Measurements from ENCODE around the gene SRA1.

DNA sequence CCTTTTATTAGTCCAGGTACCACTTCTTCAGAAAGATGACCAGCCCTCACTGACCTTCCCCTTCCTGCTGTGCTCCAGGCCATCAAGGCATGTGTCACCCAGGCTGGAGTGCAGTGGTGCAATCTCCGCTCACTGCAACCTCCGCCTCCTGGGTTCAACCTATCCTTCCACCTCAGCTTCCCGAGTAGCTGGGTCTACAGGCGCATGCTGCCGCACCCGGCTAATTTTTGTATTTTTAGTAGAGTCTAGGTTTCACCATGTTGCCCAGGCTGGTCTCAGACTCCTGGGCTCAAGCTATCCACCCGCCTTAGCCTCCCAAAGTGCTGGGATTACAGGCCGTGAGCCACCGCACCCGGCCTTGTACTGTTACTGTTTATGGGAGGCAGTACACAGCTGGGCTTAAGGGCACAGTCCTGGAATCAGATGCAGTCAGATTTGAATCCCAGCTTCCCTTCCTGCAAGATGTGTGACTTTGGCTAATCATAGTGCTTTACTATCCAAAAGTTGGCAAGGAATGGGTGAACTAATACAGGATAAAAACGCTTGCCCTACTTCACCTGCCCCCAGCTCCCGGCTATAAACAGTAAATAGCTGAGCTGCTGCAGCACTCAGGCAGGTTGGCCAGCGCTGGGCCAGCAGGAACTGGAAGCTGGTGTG lies 10.3 kb downstream of the SRA1 start:
- TF ChIP-seq, protein P1, sequence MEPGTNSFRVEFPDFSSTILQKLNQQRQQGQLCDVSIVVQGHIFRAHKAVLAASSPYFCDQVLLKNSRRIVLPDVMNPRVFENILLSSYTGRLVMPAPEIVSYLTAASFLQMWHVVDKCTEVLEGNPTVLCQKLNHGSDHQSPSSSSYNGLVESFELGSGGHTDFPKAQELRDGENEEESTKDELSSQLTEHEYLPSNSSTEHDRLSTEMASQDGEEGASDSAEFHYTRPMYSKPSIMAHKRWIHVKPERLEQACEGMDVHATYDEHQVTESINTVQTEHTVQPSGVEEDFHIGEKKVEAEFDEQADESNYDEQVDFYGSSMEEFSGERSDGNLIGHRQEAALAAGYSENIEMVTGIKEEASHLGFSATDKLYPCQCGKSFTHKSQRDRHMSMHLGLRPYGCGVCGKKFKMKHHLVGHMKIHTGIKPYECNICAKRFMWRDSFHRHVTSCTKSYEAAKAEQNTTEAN (CRISPR knock-in tag; IDR thresholded peaks at IDR 0.05) = no peak
- TF ChIP-seq, protein P2, sequence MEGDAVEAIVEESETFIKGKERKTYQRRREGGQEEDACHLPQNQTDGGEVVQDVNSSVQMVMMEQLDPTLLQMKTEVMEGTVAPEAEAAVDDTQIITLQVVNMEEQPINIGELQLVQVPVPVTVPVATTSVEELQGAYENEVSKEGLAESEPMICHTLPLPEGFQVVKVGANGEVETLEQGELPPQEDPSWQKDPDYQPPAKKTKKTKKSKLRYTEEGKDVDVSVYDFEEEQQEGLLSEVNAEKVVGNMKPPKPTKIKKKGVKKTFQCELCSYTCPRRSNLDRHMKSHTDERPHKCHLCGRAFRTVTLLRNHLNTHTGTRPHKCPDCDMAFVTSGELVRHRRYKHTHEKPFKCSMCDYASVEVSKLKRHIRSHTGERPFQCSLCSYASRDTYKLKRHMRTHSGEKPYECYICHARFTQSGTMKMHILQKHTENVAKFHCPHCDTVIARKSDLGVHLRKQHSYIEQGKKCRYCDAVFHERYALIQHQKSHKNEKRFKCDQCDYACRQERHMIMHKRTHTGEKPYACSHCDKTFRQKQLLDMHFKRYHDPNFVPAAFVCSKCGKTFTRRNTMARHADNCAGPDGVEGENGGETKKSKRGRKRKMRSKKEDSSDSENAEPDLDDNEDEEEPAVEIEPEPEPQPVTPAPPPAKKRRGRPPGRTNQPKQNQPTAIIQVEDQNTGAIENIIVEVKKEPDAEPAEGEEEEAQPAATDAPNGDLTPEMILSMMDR (IDR thresholded peaks at IDR 0.05) = no peak
- TF ChIP-seq NFATC4 (CRISPR knock-in tag; IDR thresholded peaks at IDR 0.05) (no peak), FOXJ3 (CRISPR knock-in tag; IDR thresholded peaks at IDR 0.05; ENCODE audit: borderline replicate concordance) (no peak), SP1 (CRISPR knock-in tag; conservative IDR thresholded peaks at IDR 0.05) (no peak), CREB1 (CRISPR knock-in tag; IDR thresholded peaks at IDR 0.05) (no peak), ESRRA (CRISPR knock-in tag; IDR thresholded peaks at IDR 0.05; ENCODE audit: borderline replicate concordance) (no peak), ZNF232 (CRISPR knock-in tag; IDR thresholded peaks at IDR 0.05) (no peak), TP53 (CRISPR knock-in tag; IDR thresholded peaks at IDR 0.05) (no peak), TEAD4 (CRISPR knock-in tag; IDR thresholded peaks at IDR 0.05) (no peak)
- TF ChIP-seq, protein P3, sequence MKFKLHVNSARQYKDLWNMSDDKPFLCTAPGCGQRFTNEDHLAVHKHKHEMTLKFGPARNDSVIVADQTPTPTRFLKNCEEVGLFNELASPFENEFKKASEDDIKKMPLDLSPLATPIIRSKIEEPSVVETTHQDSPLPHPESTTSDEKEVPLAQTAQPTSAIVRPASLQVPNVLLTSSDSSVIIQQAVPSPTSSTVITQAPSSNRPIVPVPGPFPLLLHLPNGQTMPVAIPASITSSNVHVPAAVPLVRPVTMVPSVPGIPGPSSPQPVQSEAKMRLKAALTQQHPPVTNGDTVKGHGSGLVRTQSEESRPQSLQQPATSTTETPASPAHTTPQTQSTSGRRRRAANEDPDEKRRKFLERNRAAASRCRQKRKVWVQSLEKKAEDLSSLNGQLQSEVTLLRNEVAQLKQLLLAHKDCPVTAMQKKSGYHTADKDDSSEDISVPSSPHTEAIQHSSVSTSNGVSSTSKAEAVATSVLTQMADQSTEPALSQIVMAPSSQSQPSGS (CRISPR knock-in tag; IDR thresholded peaks at IDR 0.05; ENCODE audit: borderline replicate concordance, low read depth) = no peak
- TF ChIP-seq, protein P4, sequence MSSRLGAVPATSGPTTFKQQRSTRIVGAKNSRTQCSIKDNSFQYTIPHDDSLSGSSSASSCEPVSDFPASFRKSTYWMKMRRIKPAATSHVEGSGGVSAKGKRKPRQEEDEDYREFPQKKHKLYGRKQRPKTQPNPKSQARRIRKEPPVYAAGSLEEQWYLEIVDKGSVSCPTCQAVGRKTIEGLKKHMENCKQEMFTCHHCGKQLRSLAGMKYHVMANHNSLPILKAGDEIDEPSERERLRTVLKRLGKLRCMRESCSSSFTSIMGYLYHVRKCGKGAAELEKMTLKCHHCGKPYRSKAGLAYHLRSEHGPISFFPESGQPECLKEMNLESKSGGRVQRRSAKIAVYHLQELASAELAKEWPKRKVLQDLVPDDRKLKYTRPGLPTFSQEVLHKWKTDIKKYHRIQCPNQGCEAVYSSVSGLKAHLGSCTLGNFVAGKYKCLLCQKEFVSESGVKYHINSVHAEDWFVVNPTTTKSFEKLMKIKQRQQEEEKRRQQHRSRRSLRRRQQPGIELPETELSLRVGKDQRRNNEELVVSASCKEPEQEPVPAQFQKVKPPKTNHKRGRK (CRISPR knock-in tag; IDR thresholded peaks at IDR 0.05; ENCODE audit: borderline replicate concordance) = no peak
- TF ChIP-seq, protein P5, sequence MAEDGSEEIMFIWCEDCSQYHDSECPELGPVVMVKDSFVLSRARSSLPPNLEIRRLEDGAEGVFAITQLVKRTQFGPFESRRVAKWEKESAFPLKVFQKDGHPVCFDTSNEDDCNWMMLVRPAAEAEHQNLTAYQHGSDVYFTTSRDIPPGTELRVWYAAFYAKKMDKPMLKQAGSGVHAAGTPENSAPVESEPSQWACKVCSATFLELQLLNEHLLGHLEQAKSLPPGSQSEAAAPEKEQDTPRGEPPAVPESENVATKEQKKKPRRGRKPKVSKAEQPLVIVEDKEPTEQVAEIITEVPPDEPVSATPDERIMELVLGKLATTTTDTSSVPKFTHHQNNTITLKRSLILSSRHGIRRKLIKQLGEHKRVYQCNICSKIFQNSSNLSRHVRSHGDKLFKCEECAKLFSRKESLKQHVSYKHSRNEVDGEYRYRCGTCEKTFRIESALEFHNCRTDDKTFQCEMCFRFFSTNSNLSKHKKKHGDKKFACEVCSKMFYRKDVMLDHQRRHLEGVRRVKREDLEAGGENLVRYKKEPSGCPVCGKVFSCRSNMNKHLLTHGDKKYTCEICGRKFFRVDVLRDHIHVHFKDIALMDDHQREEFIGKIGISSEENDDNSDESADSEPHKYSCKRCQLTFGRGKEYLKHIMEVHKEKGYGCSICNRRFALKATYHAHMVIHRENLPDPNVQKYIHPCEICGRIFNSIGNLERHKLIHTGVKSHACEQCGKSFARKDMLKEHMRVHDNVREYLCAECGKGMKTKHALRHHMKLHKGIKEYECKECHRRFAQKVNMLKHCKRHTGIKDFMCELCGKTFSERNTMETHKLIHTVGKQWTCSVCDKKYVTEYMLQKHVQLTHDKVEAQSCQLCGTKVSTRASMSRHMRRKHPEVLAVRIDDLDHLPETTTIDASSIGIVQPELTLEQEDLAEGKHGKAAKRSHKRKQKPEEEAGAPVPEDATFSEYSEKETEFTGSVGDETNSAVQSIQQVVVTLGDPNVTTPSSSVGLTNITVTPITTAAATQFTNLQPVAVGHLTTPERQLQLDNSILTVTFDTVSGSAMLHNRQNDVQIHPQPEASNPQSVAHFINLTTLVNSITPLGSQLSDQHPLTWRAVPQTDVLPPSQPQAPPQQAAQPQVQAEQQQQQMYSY (CRISPR knock-in tag; IDR thresholded peaks at IDR 0.05) = no peak
- TF ChIP-seq, protein P6, sequence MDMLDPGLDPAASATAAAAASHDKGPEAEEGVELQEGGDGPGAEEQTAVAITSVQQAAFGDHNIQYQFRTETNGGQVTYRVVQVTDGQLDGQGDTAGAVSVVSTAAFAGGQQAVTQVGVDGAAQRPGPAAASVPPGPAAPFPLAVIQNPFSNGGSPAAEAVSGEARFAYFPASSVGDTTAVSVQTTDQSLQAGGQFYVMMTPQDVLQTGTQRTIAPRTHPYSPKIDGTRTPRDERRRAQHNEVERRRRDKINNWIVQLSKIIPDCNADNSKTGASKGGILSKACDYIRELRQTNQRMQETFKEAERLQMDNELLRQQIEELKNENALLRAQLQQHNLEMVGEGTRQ (CRISPR knock-in tag; IDR thresholded peaks at IDR 0.05) = no peak
